ENCODE results near the gene NFIX.

The NFIX gene

DNA sequence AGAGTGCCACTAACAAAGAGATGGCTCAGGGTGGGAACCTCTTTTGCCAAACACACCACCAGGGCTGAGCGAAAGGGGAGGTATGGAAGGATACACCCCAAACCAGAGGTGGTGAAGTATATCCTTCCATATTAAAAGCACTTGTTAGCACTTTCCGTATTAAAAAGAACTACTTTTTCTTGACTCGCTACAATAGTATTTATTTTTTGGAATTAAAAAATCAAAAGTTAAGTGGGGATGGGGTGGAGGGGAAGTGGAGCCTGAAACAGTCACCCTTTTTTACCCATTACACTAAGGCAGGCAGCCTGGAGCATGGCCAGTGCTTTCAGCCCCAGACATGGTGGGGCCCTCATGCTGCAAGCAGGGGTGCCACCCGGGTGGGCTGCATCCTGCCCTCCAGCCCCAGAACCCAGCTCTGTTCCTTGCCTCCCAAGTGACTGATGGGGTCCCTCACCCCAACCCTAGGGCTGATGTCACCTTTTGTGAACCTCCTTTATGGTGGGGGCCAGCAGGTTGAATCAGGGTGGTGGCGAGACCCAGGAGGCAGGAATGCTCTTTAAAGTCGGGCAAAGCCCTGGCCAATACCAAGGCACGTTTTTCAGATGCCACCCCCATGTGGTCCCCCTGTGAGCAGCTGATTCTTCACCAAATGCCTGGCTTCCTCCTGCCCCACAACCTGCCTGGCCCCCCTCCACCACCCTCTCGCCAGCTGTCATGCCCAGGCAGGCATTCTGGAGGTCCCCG lies 76.3 kb downstream of the NFIX start:
- no peaks in the 10 kb centered on the region for H3K27me3 ChIP-seq (ENCODE audit: insufficient read depth, low read length, poor library complexity)
- no peaks in the 10 kb centered on the region for H3K9me3 ChIP-seq (ENCODE audit: insufficient read depth, low read length, severe bottlenecking)
- no peak overlapping the region for H3K9ac ChIP-seq (ENCODE audit: low read depth, low read length)
- ATAC-seq (ENCODE audit: insufficient read depth, low read depth), result no peak
- no peaks in the 10 kb centered on the region for H3K36me3 ChIP-seq (ENCODE audit: insufficient read depth, low read length)
- TF ChIP-seq, protein P1, sequence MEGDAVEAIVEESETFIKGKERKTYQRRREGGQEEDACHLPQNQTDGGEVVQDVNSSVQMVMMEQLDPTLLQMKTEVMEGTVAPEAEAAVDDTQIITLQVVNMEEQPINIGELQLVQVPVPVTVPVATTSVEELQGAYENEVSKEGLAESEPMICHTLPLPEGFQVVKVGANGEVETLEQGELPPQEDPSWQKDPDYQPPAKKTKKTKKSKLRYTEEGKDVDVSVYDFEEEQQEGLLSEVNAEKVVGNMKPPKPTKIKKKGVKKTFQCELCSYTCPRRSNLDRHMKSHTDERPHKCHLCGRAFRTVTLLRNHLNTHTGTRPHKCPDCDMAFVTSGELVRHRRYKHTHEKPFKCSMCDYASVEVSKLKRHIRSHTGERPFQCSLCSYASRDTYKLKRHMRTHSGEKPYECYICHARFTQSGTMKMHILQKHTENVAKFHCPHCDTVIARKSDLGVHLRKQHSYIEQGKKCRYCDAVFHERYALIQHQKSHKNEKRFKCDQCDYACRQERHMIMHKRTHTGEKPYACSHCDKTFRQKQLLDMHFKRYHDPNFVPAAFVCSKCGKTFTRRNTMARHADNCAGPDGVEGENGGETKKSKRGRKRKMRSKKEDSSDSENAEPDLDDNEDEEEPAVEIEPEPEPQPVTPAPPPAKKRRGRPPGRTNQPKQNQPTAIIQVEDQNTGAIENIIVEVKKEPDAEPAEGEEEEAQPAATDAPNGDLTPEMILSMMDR (IDR thresholded peaks at IDR 0.05; ENCODE audit: borderline replicate concordance, extremely low read depth, low read length, poor library complexity, severe bottlenecking), result no peak
- TF ChIP-seq EZH2 (IDR thresholded peaks at IDR 0.05; ENCODE audit: borderline replicate concordance, low read depth, low read length, severe bottlenecking), result no peak
- no peak overlapping the region for H3K4me3 ChIP-seq (ENCODE audit: low read depth in 1 of 2, low read length in 2 of 2)
- DNase-seq, result no peak
- no peaks in the 10 kb centered on the region for H4K20me1 ChIP-seq (ENCODE audit: insufficient read depth, low read length)
- H3K27ac ChIP-seq (ENCODE audit: low read length), result no peak overlapping the region
- H3K4me2 ChIP-seq (ENCODE audit: insufficient read depth, low read length), result no peak overlapping the region
- H3K4me1 ChIP-seq (ENCODE audit: insufficient read depth, low read length), result no peaks in the 10 kb centered on the region
- no peaks in the 10 kb centered on the region for H3K79me2 ChIP-seq (ENCODE audit: insufficient read depth, low read length)
- no peak overlapping the region for H2AFZ ChIP-seq (ENCODE audit: low read depth, low read length)

DNA sequence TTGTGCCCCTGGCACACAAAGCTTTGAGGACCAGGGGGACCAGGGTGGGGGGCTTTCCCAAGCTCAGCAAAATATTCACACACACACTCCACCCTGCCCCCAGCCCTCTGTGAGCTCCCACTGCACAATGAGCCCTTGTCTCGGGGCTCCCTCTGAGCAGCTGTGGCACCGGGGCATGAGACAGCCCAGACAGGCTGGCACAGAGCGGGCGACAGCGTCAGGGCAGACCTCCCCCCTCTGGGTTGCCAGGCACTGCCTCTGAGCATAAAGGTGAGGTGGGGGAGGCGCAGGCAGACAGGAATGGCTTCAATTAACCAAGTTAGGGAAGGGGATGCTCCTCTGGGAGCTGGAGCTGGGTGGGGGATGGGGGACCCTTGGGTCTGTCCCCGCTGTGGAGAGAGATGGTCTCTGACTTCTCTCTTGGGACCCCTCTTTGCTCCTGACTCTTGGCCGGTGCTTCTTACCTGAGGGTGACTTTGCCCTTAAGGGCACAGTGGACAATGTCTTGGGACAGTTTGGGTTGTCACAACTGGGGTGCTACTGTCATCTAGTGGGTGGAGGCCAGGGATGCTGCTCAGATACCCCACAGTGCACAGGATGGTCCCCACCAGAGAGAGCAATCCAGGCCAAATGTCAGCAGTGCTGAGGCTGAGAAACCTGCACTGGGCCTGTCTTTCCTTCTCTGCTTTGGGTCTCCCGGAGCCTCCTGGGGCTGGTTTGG lies 77.1 kb downstream of the NFIX start:
- no peak for TF ChIP-seq EZH2 (IDR thresholded peaks at IDR 0.05; ENCODE audit: borderline replicate concordance, low read depth, low read length, severe bottlenecking)
- TF ChIP-seq, protein P1 (IDR thresholded peaks at IDR 0.05; ENCODE audit: borderline replicate concordance, extremely low read depth, low read length, poor library complexity, severe bottlenecking), result no peak
- no peaks in the 10 kb centered on the region for H3K9me3 ChIP-seq (ENCODE audit: insufficient read depth, low read length, severe bottlenecking)
- H3K9ac ChIP-seq (ENCODE audit: low read depth, low read length), result no peak overlapping the region
- no peak overlapping the region for H3K4me2 ChIP-seq (ENCODE audit: insufficient read depth, low read length)
- no peak overlapping the region for H2AFZ ChIP-seq (ENCODE audit: low read depth, low read length)
- H3K79me2 ChIP-seq (ENCODE audit: insufficient read depth, low read length), result no peaks in the 10 kb centered on the region
- no peak overlapping the region for H3K4me3 ChIP-seq (ENCODE audit: low read depth in 1 of 2, low read length in 2 of 2)
- DNase-seq (no peak), ATAC-seq (ENCODE audit: insufficient read depth, low read depth) (no peak)
- no peaks in the 10 kb centered on the region for H4K20me1 ChIP-seq (ENCODE audit: insufficient read depth, low read length)
- no peaks in the 10 kb centered on the region for H3K27me3 ChIP-seq (ENCODE audit: insufficient read depth, low read length, poor library complexity)
- H3K27ac ChIP-seq (ENCODE audit: low read length), result no peak overlapping the region
- no peaks in the 10 kb centered on the region for H3K4me1 ChIP-seq (ENCODE audit: insufficient read depth, low read length)
- H3K36me3 ChIP-seq (ENCODE audit: insufficient read depth, low read length), result no peaks in the 10 kb centered on the region

DNA sequence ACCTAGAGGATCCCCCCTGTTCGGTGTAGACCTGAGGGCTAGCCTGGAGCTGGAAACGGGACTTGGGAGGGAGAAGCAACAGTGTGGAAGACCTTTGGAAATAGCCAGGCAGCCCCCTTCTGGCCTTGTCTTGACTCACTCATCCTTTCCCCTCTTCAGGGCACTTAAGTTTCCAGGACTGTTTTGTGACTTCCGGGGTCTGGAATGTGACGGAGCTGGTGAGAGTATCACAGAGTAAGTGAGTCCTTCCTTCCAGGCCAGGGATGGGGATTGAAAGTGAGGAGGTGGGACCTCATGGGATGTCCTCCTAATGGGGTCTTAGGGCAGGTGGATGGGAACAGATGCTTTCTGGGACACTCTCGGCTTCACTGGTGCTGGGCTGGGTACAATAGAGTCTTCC lies 78.0 kb downstream of the NFIX start:
- TF ChIP-seq, protein P1 (IDR thresholded peaks at IDR 0.05; ENCODE audit: borderline replicate concordance, extremely low read depth, low read length, poor library complexity, severe bottlenecking), result no peak
- no peak for TF ChIP-seq EZH2 (IDR thresholded peaks at IDR 0.05; ENCODE audit: borderline replicate concordance, low read depth, low read length, severe bottlenecking)
- Histone ChIP-seq H2AFZ (ENCODE audit: low read depth, low read length) (no peak overlapping the region), H3K4me2 (ENCODE audit: insufficient read depth, low read length) (no peak overlapping the region), H3K9ac (ENCODE audit: low read depth, low read length) (no peak overlapping the region), H3K27me3 (ENCODE audit: insufficient read depth, low read length, poor library complexity) (no peaks in the 10 kb centered on the region), H3K9me3 (ENCODE audit: insufficient read depth, low read length, severe bottlenecking) (no peaks in the 10 kb centered on the region), H3K36me3 (ENCODE audit: insufficient read depth, low read length) (no peaks in the 10 kb centered on the region), H3K4me1 (ENCODE audit: insufficient read depth, low read length) (no peaks in the 10 kb centered on the region), H3K27ac (ENCODE audit: low read length) (no peak overlapping the region), H4K20me1 (ENCODE audit: insufficient read depth, low read length) (no peaks in the 10 kb centered on the region), H3K79me2 (ENCODE audit: insufficient read depth, low read length) (no peaks in the 10 kb centered on the region), H3K4me3 (ENCODE audit: low read depth in 1 of 2, low read length in 2 of 2) (no peak overlapping the region)
- no peak for ATAC-seq (ENCODE audit: insufficient read depth, low read depth)
- no peak for DNase-seq
